ENCODE measurements around the gene EIF4G1. TPM values are rescaled to one million over a fixed set of nuclear protein-coding genes. Genes with fewer than 3 reads are reported as not detected.
A peak's percentile ranks its signal among the peaks of the same experiment; 100 is the strongest.

EIF4G1 gene
- 106 and 122 TPM in 2 replicates for total RNA-seq (2013; cell fraction: nucleolus; rRNA removed)
- total RNA-seq (2014; rRNA removed) (228 and 252 TPM in 2 replicates), total RNA-seq (2014; rRNA removed; fragmentation: Illumina TruSeq; extraction: Trizol) (122 and 128 TPM in 2 replicates), total RNA-seq (2021) (454 and 462 TPM in 2 replicates), polyA plus RNA-seq (2011; rRNA removed) (62.1 and 222 TPM in 2 replicates), polyA plus RNA-seq (2014; fragmentation: Illumina TruSeq; extraction: Trizol) (153 and 254 TPM in 2 replicates), polyA plus RNA-seq (2014; fragmentation: Nextera tagmentation; extraction: Ambion mirVana) (10 to 100 TPM in 1 of 2 experiments, 1 to 10 TPM in 1; 5.7 to 12.9 TPM), polyA plus RNA-seq (2014; rRNA removed) (210 and 265 TPM in 2 replicates), polyA plus RNA-seq (2016; fragmentation: Nextera tagmentation; extraction: Ambion mirVana) (100 to 1,000 TPM; 281 to 283 TPM), polyA minus RNA-seq (2011; rRNA and poly(A)+ RNA removed) (206 and 264 TPM in 2 replicates), Bru-seq, nascent RNA (percentile 95 among the genes with signal in this experiment), BruChase-seq, experiment 1, labeled RNA remaining after a 6-hour chase (percentile 99 among the genes with signal in this experiment), BruChase-seq, experiment 2, labeled RNA remaining after a 2-hour chase (percentile 98 among the genes with signal in this experiment)
- 106 TPM for polyA plus RNA-seq (2011; ENCODE audit: low read depth)
- 204 and 234 TPM in 2 replicates for polyA plus RNA-seq (2011; cell fraction: cytosol; rRNA removed)
- polyA plus RNA-seq (2011; cell fraction: nucleus; rRNA removed), result 249 and 346 TPM in 2 replicates
- polyA plus RNA-seq (2012), result 133 and 185 TPM in 2 replicates
- 130 and 143 TPM in 2 replicates for polyA minus RNA-seq (2011; cell fraction: cytosol; rRNA and poly(A)+ RNA removed)
- polyA minus RNA-seq (2011; cell fraction: nucleus; rRNA and poly(A)+ RNA removed), result 61.2 and 130 TPM in 2 replicates
- long read RNA-seq, experiment 1, full-length matches to known transcripts, result 6 of 93 reads
- long read RNA-seq, experiment 1, partial matches to known transcripts, result 57 of 93 reads
- long read RNA-seq, experiment 1, other reads (novel, unspliced or antisense), result 30 of 93 reads
- long read RNA-seq, experiment 2, partial matches to known transcripts, result 75 of 80 reads
- long read RNA-seq, experiment 2, other reads (novel, unspliced or antisense), result 4 of 80 reads

GRCh38 chr3:184314363-184314699 is at the start of gene EIF4G1:
TSS of gene EIF4G1 (plus strand) at chr3:184314606. CDS start at chr3:184315797, 1,191 bp downstream.
- DNase-seq (ENCODE audit: low read depth, low spot score) (peak; percentile 61), FAIRE-seq (peak; percentile 93), ATAC-seq (peak; percentile 88)
- Histone ChIP-seq H3K9me3 (replicated peaks; ENCODE audit: control insufficient read depth, insufficient read depth, low read length) (no peaks in the 10 kb centered on the region), H3K27me3 (replicated peaks in 1 of 2; ENCODE audit: control insufficient read depth in 2 of 2, insufficient read depth in 2 of 2, low read length in 1 of 2) (no peaks in the 10 kb centered on the region), H3K4me2 (ENCODE audit: control insufficient read depth, insufficient read depth) (peak within 1 kb of the TSS; percentile 95), H3K9ac (ENCODE audit: control insufficient read depth, insufficient read depth, low read length) (peak within 1 kb of the TSS; percentile 99), H3K79me2 (ENCODE audit: control insufficient read depth, insufficient read depth, low read length) (peaks cover 46% of the 10 kb centered on the region), H3K36me3 (ENCODE audit: control insufficient read depth in 2 of 2, insufficient read depth in 2 of 2, low read length in 1 of 2) (peaks cover 4 to 17% of the 10 kb centered on the region in 2 experiments), H3K4me3 (peak within 1 kb of the TSS; percentile 100), H3K4me1 (ENCODE audit: control insufficient read depth, insufficient read depth, low read length) (0 out of 2 replicates have a peak, but pooled peaks cover 3% of the 10 kb centered on the region), H2AFZ (ENCODE audit: control insufficient read depth, low read depth, low read length) (peak within 1 kb of the TSS; percentile 92), H4K20me1 (ENCODE audit: control insufficient read depth, insufficient read depth) (peaks cover 12% of the 10 kb centered on the region), H3K27ac (ENCODE audit: control insufficient read depth, insufficient read depth) (peak within 1 kb of the TSS; percentile 92)
- CTCF ChIA-PET, result no interaction called here
- no TSS peak for BruUV-seq (replicated peaks)
- POLR2A ChIA-PET, result no interaction called here
- WGBS (ENCODE audit: insufficient coverage, insufficient replicate concordance, low lambda C conversion rate, missing lambda C conversion rate), result under 1% methylated on average over 32 of the region's 40 CpGs
- intact Hi-C loops (cut with micrococcal nuclease; ENCODE audit: unreplicated experiment), result loop anchor here (2.0 kb wide), 1 partner anchor 16 kb away; the partner anchor contains the start of gene PSMD2
- RAD21 ChIA-PET (ENCODE audit: unreplicated experiment), result no interaction called here
- SMC1A ChIA-PET (ENCODE audit: uncharacterized antibody, unreplicated experiment), result no interaction called here
- in situ Hi-C loops (cut with MboI), result no loop called here
- peak; percentile 55 for TF ChIP-seq MEF2B (IDR thresholded peaks at IDR 0.05; ENCODE audit: partially characterized antibody, poor library complexity, severe bottlenecking)
- no peak for TF ChIP-seq SMC3 (IDR thresholded peaks at IDR 0.05; ENCODE audit: borderline replicate concordance, low read length)
- TF ChIP-seq ZZZ3 (IDR thresholded peaks at IDR 0.05; ENCODE audit: control insufficient read depth, insufficient read length, low read depth), result no peak
- TF ChIP-seq, protein P1, sequence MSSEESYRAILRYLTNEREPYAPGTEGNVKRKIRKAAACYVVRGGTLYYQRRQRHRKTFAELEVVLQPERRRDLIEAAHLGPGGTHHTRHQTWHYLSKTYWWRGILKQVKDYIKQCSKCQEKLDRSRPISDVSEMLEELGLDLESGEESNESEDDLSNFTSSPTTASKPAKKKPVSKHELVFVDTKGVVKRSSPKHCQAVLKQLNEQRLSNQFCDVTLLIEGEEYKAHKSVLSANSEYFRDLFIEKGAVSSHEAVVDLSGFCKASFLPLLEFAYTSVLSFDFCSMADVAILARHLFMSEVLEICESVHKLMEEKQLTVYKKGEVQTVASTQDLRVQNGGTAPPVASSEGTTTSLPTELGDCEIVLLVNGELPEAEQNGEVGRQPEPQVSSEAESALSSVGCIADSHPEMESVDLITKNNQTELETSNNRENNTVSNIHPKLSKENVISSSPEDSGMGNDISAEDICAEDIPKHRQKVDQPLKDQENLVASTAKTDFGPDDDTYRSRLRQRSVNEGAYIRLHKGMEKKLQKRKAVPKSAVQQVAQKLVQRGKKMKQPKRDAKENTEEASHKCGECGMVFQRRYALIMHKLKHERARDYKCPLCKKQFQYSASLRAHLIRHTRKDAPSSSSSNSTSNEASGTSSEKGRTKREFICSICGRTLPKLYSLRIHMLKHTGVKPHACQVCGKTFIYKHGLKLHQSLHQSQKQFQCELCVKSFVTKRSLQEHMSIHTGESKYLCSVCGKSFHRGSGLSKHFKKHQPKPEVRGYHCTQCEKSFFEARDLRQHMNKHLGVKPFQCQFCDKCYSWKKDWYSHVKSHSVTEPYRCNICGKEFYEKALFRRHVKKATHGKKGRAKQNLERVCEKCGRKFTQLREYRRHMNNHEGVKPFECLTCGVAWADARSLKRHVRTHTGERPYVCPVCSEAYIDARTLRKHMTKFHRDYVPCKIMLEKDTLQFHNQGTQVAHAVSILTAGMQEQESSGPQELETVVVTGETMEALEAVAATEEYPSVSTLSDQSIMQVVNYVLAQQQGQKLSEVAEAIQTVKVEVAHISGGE (CRISPR knock-in tag; IDR thresholded peaks at IDR 0.05), result 0 out of 2 replicates have a peak, but pooled peaks have one; percentile 28
- no peak for TF ChIP-seq PBX3 (IDR thresholded peaks at IDR 0.05; ENCODE audit: insufficient replicate concordance, low read depth, low read length)
- TF ChIP-seq ATF3 (IDR thresholded peaks at IDR 0.05; ENCODE audit: borderline replicate concordance, extremely low read depth, low read depth, low read length), result peak; percentile 96
- peak; percentile 47; the same call in 1 of the 2 replicates for TF ChIP-seq TCF12 (IDR thresholded peaks at IDR 0.05; ENCODE audit: low read depth, low read length)
- TF ChIP-seq, protein P2, sequence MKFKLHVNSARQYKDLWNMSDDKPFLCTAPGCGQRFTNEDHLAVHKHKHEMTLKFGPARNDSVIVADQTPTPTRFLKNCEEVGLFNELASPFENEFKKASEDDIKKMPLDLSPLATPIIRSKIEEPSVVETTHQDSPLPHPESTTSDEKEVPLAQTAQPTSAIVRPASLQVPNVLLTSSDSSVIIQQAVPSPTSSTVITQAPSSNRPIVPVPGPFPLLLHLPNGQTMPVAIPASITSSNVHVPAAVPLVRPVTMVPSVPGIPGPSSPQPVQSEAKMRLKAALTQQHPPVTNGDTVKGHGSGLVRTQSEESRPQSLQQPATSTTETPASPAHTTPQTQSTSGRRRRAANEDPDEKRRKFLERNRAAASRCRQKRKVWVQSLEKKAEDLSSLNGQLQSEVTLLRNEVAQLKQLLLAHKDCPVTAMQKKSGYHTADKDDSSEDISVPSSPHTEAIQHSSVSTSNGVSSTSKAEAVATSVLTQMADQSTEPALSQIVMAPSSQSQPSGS (IDR thresholded peaks at IDR 0.05; ENCODE audit: low read length), result no peak
- TF ChIP-seq IRF4 (IDR thresholded peaks at IDR 0.05; ENCODE audit: low read depth, low read length), result no peak
- TF ChIP-seq, protein P3, sequence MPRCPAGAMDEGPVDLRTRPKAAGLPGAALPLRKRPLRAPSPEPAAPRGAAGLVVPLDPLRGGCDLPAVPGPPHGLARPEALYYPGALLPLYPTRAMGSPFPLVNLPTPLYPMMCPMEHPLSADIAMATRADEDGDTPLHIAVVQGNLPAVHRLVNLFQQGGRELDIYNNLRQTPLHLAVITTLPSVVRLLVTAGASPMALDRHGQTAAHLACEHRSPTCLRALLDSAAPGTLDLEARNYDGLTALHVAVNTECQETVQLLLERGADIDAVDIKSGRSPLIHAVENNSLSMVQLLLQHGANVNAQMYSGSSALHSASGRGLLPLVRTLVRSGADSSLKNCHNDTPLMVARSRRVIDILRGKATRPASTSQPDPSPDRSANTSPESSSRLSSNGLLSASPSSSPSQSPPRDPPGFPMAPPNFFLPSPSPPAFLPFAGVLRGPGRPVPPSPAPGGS (IDR thresholded peaks at IDR 0.05; ENCODE audit: borderline replicate concordance, insufficient read depth, low read depth, low read length, poor library complexity, severe bottlenecking), result no peak
